B cell (primary cell): ENCODE data around the gene PARD3. TPM values are rescaled to one million over a fixed set of nuclear protein-coding genes. Genes with fewer than 3 reads are reported as not detected.

ENCODE experiments used
- ATAC-seq: fragments of 200-7000 bp; cut with Tn5 transposase; one replicate; pipeline ENCODE4 v1.10.0; 2021; ENCODE audit warnings: low read depth, mild to moderate bottlenecking, moderate number of reproducible peaks, moderate library complexity
- CTCF ChIA-PET: fragments of 350-600 bp; sonication (Branson Sonifier 250); formaldehyde crosslinking; loops from one replicate; lab custom pipeline; 2021; ENCODE audit warnings: antibody characterized with exemption, inconsistent platforms; lab: Charles Lee
- POLR2A ChIA-PET: fragments of 350-600 bp; sonication (Branson Sonifier 250); formaldehyde crosslinking; loops from one replicate; lab custom pipeline; 2021; ENCODE audit warnings: antibody characterized with exemption; lab: Charles Lee
- DNase-seq: peaks from one replicate; pipeline ENCODE4 v3.0.0; 2013
- H2AFZ ChIP-seq: 2 replicates; pipeline ENCODE4 v1.6.1; 2012; ENCODE audit warnings: mild to moderate bottlenecking, low read depth, low read length; ENCODE audit not compliant: insufficient read depth, poor library complexity, severe bottlenecking
- H3K27ac ChIP-seq, 2 donors: 1 replicate in 1 of 2; 2 replicates in 1 of 2; pipeline ENCODE4 v1.5.1; 2012 to 2013; ENCODE audit warnings: low read length in 2 of 2, mild to moderate bottlenecking in 2 of 2, moderate library complexity in 1 of 2
- H3K27me3 ChIP-seq, 4 experiments: fragments of 200-600 bp in 1 of 4; sonication (generic) in 1 of 4; replicated peaks in 1 of 4; 1 replicate in 2 of 4; 2 replicates in 2 of 4; pipeline versions ENCODE4 v1.6.1 to v1.7.0; 2013 to 2016; ENCODE audit warnings: low read length in 3 of 4, mild to moderate bottlenecking in 2 of 4, mixed read lengths in 1 of 4, moderate library complexity in 1 of 4; ENCODE audit not compliant: insufficient read depth in 4 of 4, control insufficient read depth in 3 of 4; ENCODE audit errors: control extremely low read depth in 1 of 4
- H3K36me3 ChIP-seq, 2 experiments: replicated peaks in 1 of 2; 1 replicate in 1 of 2; 2 replicates in 1 of 2; pipeline versions ENCODE4 v1.6.1 to v1.7.1; 2013; ENCODE audit warnings: low read length in 1 of 2; ENCODE audit not compliant: insufficient read depth in 2 of 2, control insufficient read depth in 1 of 2; ENCODE audit errors: control extremely low read depth in 1 of 2, extremely low read depth in 1 of 2
- H3K4me1 ChIP-seq, 2 donors: fragments of 200-600 bp in 1 of 2; sonication (generic) in 1 of 2; 1 replicate in 1 of 2; 2 replicates in 1 of 2; pipeline versions ENCODE4 v1.5.1 to v1.6.1; 2013 to 2017; ENCODE audit warnings: low read length in 2 of 2; ENCODE audit not compliant: control insufficient read depth in 2 of 2, insufficient read depth in 2 of 2
- H3K4me2 ChIP-seq: replicated peaks from 2 replicates; pipeline ENCODE3; 2012; ENCODE audit warnings: mild to moderate bottlenecking, low read depth, low read length; ENCODE audit not compliant: poor library complexity, severe bottlenecking
- H3K4me3 ChIP-seq, 5 experiments: fragments of 200-600 bp in 1 of 5; sonication (generic) in 1 of 5; 1 replicate in 3 of 5; 2 replicates in 2 of 5; pipeline versions ENCODE4 v1.5.1 to v1.7.0; 2011 to 2016; ENCODE audit warnings: low read length in 4 of 5, mild to moderate bottlenecking in 4 of 5, low read depth in 2 of 5, control low read depth in 1 of 5, moderate library complexity in 1 of 5; ENCODE audit not compliant: insufficient read depth in 1 of 5; ENCODE audit errors: control extremely low read depth in 1 of 5, extremely low read depth in 1 of 5
- H3K79me2 ChIP-seq: fragments of 200-600 bp; sonication (generic); one replicate; pipeline ENCODE4 v1.6.0; 2016; ENCODE audit warnings: low read length; ENCODE audit not compliant: control insufficient read depth, insufficient read depth
- H3K9ac ChIP-seq: fragments of 200-600 bp; sonication (generic); 2 replicates; pipeline ENCODE4 v1.6.1; 2017; ENCODE audit warnings: mild to moderate bottlenecking, low read length, moderate library complexity
- H3K9me3 ChIP-seq, 3 donors: one replicate each; pipeline versions ENCODE4 v1.6.1 to v1.7.1; 2013; ENCODE audit warnings: low read length in 2 of 3; ENCODE audit not compliant: control insufficient read depth in 2 of 3, insufficient read depth in 1 of 3; ENCODE audit errors: control extremely low read depth in 1 of 3
- H4K20me1 ChIP-seq: 2 replicates; pipeline ENCODE4 v1.6.0; 2012; ENCODE audit warnings: mild to moderate bottlenecking, low read length; ENCODE audit not compliant: insufficient read depth, control insufficient read depth, poor library complexity, severe bottlenecking
- H3K27ac Mint-ChIP-seq: one replicate; pipeline ENCODE4 v1.8.0; 2021; ENCODE audit warnings: mixed read lengths
- H3K27me3 Mint-ChIP-seq: one replicate; pipeline ENCODE4 v1.8.0; 2021; ENCODE audit warnings: mixed read lengths
- H3K4me1 Mint-ChIP-seq: one replicate; pipeline ENCODE4 v1.8.0; 2021; ENCODE audit warnings: mixed read lengths
- H3K4me3 Mint-ChIP-seq: one replicate; pipeline ENCODE4 v1.8.0; 2021; ENCODE audit warnings: mixed read lengths
- H3K9me3 Mint-ChIP-seq: one replicate; pipeline ENCODE4 v1.8.0; 2022; ENCODE audit warnings: mixed read lengths; ENCODE audit not compliant: insufficient read depth
- CTCF ChIP-seq: fragments of 200-600 bp; IDR thresholded peaks from one replicate; pipeline ENCODE4 v1.8.0; 2022; ENCODE audit warnings: antibody characterized with exemption, mild to moderate bottlenecking
- EZH2 ChIP-seq: IDR thresholded peaks from 2 replicates; pipeline ENCODE4 v1.6.1; 2012; ENCODE audit warnings: borderline replicate concordance, low read depth, mild to moderate bottlenecking, moderate library complexity, low read length; ENCODE audit not compliant: insufficient read depth, poor library complexity, severe bottlenecking
- WGBS: methylation state at CpG from one replicate; pipeline ENCODE4 v1.1.5; 2013; ENCODE audit warnings: missing lambda C conversion rate; ENCODE audit not compliant: insufficient coverage; 5-methylcytosine and 5-hydroxymethylcytosine counted together
- intact Hi-C: fragments of 100-400 bp; cut with micrococcal nuclease; formaldehyde crosslinking; loops from one replicate; pipeline ENCODE4 v1.10.0; 2022
- polyA plus RNA-seq: library from polyadenylated mRNA; depleted of rRNA; stranded (reverse); fragments of >200 nt; gene quantifications from 2 replicates; pipeline ENCODE4 v1.2.3, GENCODE V29; 2012
- total RNA-seq, 2 donors: library from RNA; stranded (reverse); fragments of 120-200 nt in 1 of 2; gene quantifications; 1 replicate in 1 of 2; 2 replicates in 1 of 2; pipeline versions ENCODE4 v1.2.3 to v1.2.4, GENCODE V29; 2013 to 2022

Gene PARD3
- total and polyA plus RNA-seq, 2 donors (not counting 1 experiment from before 2014, with no cell fraction given), result not detected

- 84% methylated on average over 4 of the region's 5 CpGs for WGBS
- H3K27ac ChIP-seq, result no peak overlapping the region
- ChIA-PET CTCF (interaction anchor here (2.6 kb wide), 1 partner anchor 11 kb away, joined by 7 read pairs; no protein-coding TSS in a partner anchor), POLR2A (no interaction called here)
- H3K27ac Mint-ChIP-seq, result no peak overlapping the region
- H3K4me1 Mint-ChIP-seq, result no peaks in the 10 kb centered on the region
- H3K4me3 Mint-ChIP-seq, result no peak overlapping the region
- H3K4me1 ChIP-seq, result no peaks in the 10 kb centered on the region
- H3K36me3 ChIP-seq, result no peaks in the 10 kb centered on the region
- no peaks in the 10 kb centered on the region for H3K27me3 Mint-ChIP-seq
- intact Hi-C loops, result no loop called here
- no peaks in the 10 kb centered on the region for H4K20me1 ChIP-seq
- no peak for ATAC-seq
- H3K79me2 ChIP-seq, result no peaks in the 10 kb centered on the region
- H3K9ac ChIP-seq, result no peak overlapping the region
- no peaks in the 10 kb centered on the region for H3K9me3 Mint-ChIP-seq
- H3K4me2 ChIP-seq, result no peak overlapping the region
- no peak for DNase-seq
- H3K9me3 ChIP-seq, result no peaks in the 10 kb centered on the region
- H3K27me3 ChIP-seq, result no peaks in the 10 kb centered on the region
- TF ChIP-seq CTCF, result no peak
- no peak for TF ChIP-seq EZH2
- no peak overlapping the region for H3K4me3 ChIP-seq
- no peak overlapping the region for H2AFZ ChIP-seq
These were observed 166.2 kb downstream of the PARD3 start for GRCh38 chr10:34648919-34649318.

- H3K36me3 ChIP-seq, result no peaks in the 10 kb centered on the region
- Mint-ChIP-seq H3K4me1 (no peaks in the 10 kb centered on the region), H3K9me3 (no peaks in the 10 kb centered on the region), H3K27me3 (no peaks in the 10 kb centered on the region), H3K27ac (no peak overlapping the region), H3K4me3 (no peak overlapping the region)
- DNase-seq (no peak), ATAC-seq (no peak)
- no peaks in the 10 kb centered on the region for H4K20me1 ChIP-seq
- CTCF ChIA-PET, result interaction anchor here (0.9 to 2.6 kb wide), 2 partner anchors 10 to 11 kb away, joined by 3 to 7 read pairs; no protein-coding TSS in a partner anchor
- H3K4me2 ChIP-seq, result no peak overlapping the region
- no peak overlapping the region for H3K27ac ChIP-seq
- no peaks in the 10 kb centered on the region for H3K4me1 ChIP-seq
- H3K9ac ChIP-seq, result no peak overlapping the region
- POLR2A ChIA-PET, result no interaction called here
- no peaks in the 10 kb centered on the region for H3K9me3 ChIP-seq
- H3K79me2 ChIP-seq, result no peaks in the 10 kb centered on the region
- WGBS, result 98% methylated on average over 8 of the region's 12 CpGs
- intact Hi-C loops, result no loop called here
- no peak overlapping the region for H3K4me3 ChIP-seq
- no peak for TF ChIP-seq EZH2
- no peak for TF ChIP-seq CTCF
- no peaks in the 10 kb centered on the region for H3K27me3 ChIP-seq
- no peak overlapping the region for H2AFZ ChIP-seq
These were observed 166.9 kb downstream of the PARD3 start for GRCh38 chr10:34647875-34648865.
